HG02884 (cell line): Measurements from ENCODE around the gene UBR2.
A peak's percentile ranks its signal among the peaks of the same experiment; 100 is the strongest.
"Not testable (repeated sequence)": the region's sequence is repeated elsewhere in the genome, so short reads cannot be mapped to it uniquely, and the experiment has no call there.

Source experiments
- ATAC-seq: cut with Tn5 transposase; IDR thresholded peaks from one replicate; pipeline ENCODE4 v1.9.1; 2021; ENCODE audit warnings: mild to moderate bottlenecking, moderate library complexity; ENCODE audit not compliant: unreplicated experiment

UBR2 gene

GRCh38 chr6:42552380-42552779, 11.4 kb upstream of the UBR2 start:
- ATAC-seq = no peak

- ATAC-seq = no peak
Measured at GRCh38 chr6:42555477-42556457, 8.1 kb upstream of the UBR2 start.

- ATAC-seq = no peak
Measured at GRCh38 chr6:42556462-42556861, 7.4 kb upstream of the UBR2 start.

- not testable (repeated sequence) for ATAC-seq
Measured at GRCh38 chr6:42559276-42559675, 4.6 kb upstream of the UBR2 start.

- no peak for ATAC-seq
Measured at GRCh38 chr6:42561986-42562385, 1.8 kb upstream of the UBR2 start.

- no peak for ATAC-seq
Measured at GRCh38 chr6:42562788-42563405, 932 bp upstream of the UBR2 start.

GRCh38 chr6:42564506-42564825, 637 bp downstream of the UBR2 start:
- ATAC-seq = peak; percentile 6

GRCh38 chr6:42565823-42566613, 2.2 kb downstream of the UBR2 start:
- no peak for ATAC-seq

- ATAC-seq = no peak
Measured at GRCh38 chr6:42566614-42567208, 2.9 kb downstream of the UBR2 start.

- ATAC-seq = not testable (repeated sequence)
Measured at GRCh38 chr6:42567237-42567636, 3.4 kb downstream of the UBR2 start.

- no peak for ATAC-seq
Measured at GRCh38 chr6:42569102-42570028, 5.5 kb downstream of the UBR2 start.

GRCh38 chr6:42571611-42572342, 7.9 kb downstream of the UBR2 start:
- ATAC-seq = no peak

GRCh38 chr6:42572523-42572922, 8.7 kb downstream of the UBR2 start:
- ATAC-seq = peak; percentile 84

- not testable (repeated sequence) for ATAC-seq
Measured at GRCh38 chr6:42576538-42576937, 12.7 kb downstream of the UBR2 start.

GRCh38 chr6:42598300-42598699, 34.5 kb downstream of the UBR2 start:
- no peak for ATAC-seq

- ATAC-seq = no peak
Measured at GRCh38 chr6:42599558-42599957, 35.7 kb downstream of the UBR2 start.

- ATAC-seq = no peak
Measured at GRCh38 chr6:42604150-42604549, 40.3 kb downstream of the UBR2 start.

- ATAC-seq = not testable (repeated sequence)
Measured at GRCh38 chr6:42604699-42605098, 40.9 kb downstream of the UBR2 start.

GRCh38 chr6:42610416-42610815, 46.6 kb downstream of the UBR2 start:
- ATAC-seq = no peak
